HG03558 (cell line): ENCODE data around the gene PARD3B.

ENCODE experiments used
- ATAC-seq: cut with Tn5 transposase; IDR thresholded peaks from one replicate; pipeline ENCODE4 v1.9.1; 2021; ENCODE audit warnings: moderate number of reproducible peaks; ENCODE audit not compliant: unreplicated experiment; ENCODE audit errors: extremely low read depth

Gene PARD3B

DNA sequence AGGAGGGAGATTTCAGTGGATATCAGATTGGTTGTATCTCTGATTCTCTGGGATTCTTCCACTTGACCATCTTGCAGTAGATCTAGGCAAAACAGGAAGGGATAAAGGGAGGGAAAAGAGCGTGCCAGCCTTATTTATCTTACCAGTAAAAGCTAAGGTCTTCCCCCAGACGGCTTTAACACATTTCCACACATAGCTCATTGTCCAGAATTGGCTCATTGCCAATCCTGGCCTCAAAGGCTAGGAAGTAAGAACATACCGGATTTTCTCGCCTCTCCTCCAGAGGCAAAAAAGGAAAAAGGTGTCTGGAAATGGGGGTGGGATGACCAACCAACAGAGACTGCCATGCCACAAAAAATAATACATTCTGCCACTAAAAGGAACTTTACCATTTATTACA lies 725.4 kb downstream of the PARD3B start:
- ATAC-seq, result no peak

DNA sequence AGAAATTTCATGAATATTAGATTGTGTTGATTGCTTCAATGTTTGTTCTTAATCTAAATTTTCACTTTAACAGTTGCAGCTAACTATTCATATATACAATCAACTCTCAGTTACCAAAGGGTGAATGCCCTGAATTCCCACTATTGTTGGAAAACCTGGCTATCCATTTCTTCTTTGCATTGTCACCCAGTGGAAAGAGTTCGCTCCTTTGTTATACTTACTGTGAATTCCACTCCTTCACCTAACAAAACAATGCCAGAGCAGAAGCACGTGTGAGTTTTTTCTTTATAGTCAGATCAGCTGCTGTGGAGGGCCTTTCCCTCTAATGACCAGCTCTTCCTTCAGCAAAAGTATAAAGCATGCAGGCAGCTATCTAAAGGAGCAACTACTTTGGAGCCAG lies 727.9 kb downstream of the PARD3B start:
- no peak for ATAC-seq

DNA sequence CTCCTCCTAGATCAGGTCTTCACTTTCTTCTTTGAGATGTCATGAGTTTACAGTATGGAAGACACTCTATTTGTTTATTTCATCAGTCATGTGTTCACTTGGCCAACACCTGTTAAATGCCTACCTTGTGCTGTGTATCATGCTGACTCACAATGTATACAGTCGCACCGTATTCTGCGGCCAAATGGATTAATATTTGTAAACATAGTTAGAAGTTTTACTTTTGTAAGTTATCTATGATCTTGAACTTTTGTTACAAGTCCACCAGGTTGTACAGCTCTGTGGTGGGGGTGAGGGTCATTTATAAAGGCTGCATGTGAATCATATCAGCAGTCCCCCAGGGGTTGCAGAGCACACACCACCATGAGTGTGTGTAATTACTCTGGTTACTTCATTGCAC lies 728.4 kb downstream of the PARD3B start:
- ATAC-seq, result no peak

DNA sequence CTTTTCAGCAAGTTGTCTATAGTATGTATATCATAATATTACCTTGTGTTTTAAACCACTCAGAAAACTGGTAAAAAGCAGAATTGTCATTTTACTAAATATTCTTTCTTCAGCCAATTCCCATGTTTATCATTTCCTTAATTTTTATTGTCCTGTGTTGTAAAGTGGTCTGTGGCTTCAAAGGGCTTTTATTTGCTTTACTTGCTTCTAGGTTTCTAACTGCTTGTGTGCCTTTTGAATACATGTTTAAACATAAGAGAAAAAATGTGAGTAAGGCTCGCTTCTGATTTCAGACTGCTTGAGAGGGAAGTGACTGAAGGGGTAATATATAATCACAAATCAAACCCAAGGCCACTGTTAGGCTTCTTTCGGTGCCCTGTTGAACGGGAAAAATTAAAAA lies 729.5 kb downstream of the PARD3B start:
- no peak for ATAC-seq

DNA sequence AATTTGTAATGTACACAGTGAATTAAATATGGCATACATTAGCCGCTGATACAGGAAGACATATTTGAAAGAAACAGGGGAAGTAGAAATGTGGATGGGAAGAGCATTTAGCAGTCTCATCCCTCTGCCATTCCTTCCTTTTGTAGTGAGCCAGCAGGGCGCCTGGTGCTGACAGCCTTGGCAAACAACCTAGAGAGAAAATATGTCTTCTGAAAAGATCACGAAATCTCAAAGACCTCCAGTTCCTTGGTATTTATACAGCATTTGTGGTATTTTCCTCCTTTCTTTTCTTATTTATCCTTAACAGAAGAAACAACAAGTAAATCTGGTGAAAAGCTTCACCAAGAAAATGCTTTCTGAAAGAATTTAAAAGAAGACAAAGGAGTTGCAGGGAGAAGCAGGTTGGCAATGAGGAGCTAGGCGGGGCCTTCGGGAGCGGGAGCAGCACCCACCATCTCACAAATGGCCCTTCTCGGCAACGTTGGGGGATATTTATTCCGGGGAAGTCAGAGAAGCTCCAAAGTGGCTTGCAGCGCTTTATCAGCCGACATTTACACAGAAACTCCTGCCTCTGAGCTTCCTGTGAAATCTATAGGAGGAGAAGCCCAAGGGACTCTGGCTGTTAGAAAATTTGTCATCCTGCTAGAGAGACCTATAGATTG lies 731.0 kb downstream of the PARD3B start:
- no peak for ATAC-seq

DNA sequence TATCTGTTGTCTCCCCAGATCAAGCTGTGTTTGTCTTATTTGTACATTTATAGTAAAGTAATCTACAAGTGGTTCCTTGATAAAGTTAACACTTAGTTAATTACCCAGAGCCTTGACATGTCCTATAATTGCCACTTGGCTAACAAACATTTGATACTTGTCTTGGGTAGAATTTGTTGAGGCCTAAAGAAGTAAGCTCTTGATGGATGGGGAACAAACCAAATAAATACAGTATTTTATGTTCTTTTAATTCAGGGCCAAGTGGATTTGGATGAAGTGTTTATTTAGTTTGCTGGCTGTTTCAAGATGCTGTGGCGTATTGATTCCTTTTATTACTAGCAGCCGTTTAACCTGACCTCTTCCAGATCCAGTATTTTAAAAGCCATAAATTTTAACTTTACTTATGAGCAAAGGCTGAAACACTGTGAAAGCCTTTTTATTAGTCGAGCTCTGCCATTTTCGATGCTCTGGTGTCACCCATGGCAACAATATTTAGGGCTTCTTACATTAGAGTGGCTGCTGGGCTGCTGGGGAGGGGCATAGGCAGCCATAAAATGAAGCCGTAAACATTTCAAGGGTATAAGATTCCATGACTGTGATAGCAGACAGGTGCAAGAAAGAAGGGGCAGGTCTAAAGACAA lies 735.4 kb downstream of the PARD3B start:
- ATAC-seq, result no peak

DNA sequence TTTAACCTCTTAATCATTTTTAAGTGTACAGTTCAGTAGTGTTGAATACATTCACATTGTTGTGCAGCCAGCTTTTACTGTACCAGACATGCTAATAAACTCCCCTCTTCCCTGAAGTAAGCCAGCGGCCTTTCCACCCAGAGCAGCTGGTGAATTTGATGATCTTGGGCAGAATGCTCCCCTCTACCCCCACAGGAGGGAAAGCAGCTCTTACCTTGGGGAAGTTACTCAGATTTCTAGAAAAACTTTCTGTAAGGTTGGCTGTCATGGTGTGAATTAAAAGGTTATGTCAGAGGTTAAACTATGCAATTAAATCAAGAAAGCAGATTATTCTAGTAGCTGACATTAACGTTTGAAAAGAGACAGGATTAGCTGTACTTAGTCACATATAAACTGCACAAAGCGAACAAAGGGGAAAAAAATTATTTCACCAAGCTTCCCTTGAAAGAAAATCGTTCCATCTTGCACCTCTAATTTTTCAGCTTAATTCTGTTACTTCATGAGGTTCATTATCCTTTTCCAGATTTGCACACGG lies 738.5 kb downstream of the PARD3B start:
- no peak for ATAC-seq

DNA sequence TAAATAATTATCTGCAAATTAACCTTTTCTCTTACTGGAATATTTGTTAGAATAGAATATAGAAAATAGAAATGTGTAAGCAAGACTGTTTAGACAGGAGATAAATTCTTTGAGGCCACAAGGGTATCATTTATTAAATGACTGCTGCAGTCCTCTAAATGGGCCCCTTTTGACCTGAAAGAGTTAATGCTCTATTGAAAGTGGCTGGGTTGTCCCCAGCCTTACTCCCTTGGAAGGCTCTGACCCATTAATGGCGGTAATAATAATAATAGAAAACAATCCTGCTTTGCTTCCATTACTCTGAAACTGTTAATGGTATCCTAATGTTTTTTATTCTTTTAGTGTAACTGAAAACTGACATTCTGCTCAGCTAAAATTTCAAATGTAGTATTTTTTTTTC lies 739.1 kb downstream of the PARD3B start:
- no peak for ATAC-seq

DNA sequence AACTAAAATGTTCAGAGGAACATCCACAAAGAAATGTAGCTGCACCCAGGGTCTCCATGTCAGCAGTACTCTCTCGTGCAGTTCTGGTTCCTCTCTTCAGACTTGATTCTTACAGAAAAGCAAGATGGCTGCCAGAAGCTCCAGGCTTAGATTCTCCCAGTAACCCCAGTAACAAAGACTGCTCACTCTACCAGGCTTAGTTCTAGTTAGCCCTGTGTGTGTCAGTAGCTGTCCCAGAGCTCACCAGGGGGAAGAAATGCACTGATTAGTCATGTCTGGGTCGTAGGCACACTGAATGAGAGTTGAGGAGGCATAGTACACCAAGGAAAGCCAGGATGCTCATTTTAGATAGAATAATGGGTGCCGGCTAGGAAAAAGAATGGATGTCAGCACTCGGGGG lies 742.0 kb downstream of the PARD3B start:
- ATAC-seq, result no peak

DNA sequence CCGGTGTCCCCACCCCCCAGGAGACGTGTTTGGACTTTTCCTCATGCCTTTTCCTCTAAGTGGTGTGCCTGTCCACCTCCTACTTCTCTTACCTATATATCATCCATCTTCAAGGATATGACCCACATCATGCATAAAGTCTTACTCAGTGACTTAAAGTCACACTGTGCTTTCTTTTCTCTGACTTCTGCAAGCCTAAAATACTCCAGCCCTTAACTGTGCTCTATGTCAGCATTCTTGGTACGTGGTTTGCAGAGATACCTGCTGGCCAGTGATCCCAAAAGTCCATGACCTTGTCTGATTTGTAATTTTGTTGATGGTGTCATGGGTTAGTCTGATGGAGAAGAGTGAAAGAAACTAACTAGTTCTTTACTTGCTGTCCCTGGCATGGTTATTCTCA lies 743.4 kb downstream of the PARD3B start:
- no peak for ATAC-seq

DNA sequence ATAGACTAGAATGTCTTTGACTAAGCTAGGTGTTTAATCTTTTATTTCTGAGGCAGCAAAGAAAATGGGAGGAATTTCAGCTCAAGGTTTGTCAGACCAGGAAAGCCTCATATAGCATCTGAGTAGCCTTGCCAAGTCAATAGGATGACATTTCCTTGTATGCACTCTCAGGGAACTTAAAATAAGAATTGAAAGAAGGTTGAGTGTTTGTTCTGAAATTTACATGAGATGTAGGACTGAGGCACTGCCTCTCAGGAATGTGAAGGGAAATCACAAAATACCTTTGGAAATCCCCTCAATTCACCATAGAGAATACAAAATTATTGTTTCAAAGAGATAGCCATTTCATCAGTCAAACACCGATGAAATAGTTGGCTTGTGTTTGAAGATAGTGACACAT lies 745.0 kb downstream of the PARD3B start:
- no peak for ATAC-seq

DNA sequence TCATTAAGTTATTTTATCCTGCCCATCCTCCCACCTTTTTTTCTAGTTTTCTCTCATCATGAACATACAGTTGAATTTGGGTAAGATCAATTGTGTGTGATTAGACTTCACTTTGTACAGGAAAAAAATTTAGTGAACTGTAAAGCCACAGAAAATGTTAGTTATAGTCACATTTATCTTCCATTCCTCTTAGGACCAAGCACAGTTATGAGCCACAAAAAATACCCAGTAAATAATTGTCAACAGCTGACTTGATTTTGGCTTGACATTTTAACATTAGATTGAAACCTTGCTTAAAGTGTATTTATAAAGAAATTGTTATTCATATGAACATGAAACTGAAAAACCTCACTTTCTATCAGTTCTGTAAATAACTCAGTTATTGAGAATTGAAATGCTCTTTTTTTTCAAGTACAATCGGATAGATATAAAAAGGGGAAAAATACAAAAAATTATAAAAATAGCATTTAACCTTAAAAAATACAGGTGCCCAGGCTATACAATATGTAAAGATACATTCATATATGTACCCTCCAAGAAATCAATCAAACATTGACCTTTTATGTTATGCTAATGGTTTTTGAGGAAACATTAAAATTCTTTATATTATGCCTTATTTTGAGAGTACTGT lies 747.5 kb downstream of the PARD3B start:
- ATAC-seq, result no peak

DNA sequence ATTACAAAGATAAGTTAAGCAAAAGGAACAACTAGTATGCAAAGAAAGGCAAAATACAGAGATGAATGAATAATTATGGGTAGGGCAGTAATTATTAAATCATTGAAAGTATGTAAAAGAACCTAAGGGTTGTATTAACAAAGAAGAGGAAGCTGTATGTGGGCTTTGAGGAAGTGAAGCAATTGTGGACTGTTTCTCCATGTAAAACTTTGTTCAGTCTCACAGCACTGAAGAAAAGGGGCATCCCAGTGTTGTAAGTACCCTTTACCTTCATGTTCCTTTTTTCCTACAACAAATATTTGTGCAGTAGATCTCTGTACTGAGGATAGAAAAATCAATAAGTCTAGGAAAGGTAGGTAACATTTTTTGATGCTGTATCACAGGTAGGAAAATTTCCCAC lies 748.3 kb downstream of the PARD3B start:
- ATAC-seq, result no peak

DNA sequence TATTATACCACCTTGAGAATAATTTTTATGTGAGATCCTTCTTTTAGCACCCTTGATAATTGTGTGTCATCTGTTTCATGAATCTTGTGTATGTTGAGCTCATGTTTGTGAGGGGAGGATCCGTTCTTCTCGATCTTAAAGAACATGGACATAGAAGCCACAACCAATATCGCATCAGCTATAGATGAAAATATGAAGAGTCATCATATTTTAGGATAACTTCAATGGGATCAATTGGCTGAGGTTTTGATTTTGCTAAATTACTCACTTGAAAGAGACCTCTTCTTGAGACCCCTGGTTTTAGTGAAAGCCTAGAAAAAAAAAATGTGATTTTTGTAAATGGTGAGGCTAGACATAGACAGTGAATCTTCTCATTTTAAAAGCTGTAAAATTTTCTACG lies 751.7 kb downstream of the PARD3B start:
- no peak for ATAC-seq

DNA sequence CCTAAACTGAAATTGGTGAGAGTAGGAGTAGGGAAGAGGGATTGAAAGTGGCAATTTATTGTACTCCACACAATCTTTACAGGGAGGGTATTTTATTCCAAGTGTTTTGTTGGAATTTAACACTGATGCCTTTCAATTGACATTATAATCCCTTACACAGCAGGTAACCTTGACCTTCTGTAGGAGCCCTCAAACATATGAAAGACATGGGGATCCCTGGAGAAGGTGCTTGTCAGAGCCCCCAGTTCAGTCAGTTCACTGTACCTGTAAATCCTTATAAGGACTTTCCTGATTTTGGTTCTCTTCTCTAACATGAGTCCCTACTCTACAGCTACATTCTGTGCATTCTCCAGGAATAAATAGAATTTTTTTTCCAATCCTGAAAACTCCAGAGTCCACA lies 752.1 kb downstream of the PARD3B start:
- ATAC-seq, result no peak

DNA sequence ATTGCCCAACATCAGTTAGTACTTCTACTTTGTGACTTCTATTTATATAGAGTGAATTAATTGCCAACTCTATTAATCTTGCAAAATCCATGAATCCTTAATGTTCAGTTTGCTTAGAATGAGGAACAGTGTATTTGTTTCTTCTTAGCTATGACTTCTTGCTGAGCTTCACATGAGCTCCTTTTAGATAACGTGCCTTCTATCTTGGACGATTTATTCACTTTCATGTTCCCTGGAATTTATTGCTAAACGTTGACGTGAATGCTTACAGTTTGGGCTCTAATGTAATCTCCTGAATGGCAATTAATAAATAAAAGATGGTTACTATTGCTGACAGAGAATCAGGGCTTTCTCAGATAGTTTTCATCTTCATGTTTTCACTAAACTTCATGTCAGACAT lies 752.6 kb downstream of the PARD3B start:
- ATAC-seq, result no peak

DNA sequence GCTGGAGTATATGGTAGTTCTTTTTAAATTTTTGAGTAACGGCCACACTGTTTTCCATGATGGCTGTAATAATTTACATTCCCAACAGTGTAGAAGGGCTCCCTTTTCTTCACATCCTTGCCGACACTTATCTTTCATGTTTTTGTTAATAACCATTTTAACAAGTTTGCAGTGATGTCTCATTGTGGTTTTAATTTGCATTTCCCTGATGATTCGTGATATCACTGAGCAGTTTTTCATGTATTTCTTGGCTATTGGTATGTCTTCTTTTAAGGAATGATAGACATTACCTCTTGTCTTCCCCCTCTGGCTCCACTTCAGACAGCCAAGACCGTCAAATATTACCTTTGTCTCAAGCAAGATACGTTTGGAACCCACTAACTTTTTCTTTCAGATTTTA lies 765.9 kb downstream of the PARD3B start:
- no peak for ATAC-seq

DNA sequence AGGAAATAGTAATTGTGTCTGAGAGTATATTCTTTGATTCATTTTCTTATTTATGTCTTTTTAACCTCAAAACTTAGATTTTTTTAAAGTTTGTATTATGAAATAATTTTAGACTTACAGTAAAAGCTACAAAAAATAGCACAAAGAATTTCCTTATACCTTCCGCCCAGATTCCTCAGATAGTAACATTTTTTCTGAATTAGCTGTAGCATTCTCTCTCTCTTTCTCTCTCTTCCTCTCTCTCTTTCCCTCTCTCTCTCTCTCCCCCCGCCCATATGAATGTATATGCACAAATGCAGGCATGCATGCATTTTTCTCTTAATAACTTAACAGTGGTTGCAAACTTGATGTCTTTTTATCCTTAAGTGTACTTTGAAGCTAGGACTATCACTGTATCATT lies 776.0 kb downstream of the PARD3B start:
- ATAC-seq, result no peak

DNA sequence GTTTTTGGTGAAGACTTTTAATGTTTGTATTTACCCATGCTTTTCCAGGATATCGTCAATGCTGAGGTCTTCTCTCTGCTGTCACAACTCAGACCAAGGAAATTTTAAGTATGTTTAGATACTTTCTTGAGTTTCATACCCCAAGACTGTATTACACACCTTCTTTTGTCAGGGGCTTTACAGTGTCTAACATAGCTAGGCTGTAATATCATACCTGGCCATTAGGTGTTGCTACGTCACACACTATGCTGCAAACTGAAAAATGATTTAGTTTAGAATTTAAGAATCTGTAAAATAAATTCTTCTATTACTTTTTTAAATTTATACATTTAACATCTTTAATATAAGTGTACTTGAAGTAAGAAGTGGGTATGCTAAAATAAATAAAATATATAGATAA lies 778.7 kb downstream of the PARD3B start:
- no peak for ATAC-seq

DNA sequence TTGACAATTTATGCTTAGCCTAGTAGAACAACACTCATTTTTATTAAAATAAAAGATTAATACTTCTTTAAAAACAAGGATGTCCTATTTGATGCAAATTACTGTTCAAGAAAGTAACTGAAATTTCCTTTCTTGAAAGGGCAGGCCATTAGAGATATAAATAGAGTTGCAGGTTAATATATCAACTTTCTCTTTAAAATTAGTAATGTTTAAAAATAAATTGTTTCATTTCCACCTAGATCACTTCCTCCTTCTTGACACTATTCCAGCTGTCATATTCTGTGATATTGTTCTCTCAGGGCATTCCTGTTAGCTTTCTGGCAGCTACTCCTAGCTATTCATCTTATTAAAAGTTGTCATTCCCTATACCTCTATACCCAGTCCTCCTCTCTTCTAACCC lies 779.1 kb downstream of the PARD3B start:
- ATAC-seq, result no peak

DNA sequence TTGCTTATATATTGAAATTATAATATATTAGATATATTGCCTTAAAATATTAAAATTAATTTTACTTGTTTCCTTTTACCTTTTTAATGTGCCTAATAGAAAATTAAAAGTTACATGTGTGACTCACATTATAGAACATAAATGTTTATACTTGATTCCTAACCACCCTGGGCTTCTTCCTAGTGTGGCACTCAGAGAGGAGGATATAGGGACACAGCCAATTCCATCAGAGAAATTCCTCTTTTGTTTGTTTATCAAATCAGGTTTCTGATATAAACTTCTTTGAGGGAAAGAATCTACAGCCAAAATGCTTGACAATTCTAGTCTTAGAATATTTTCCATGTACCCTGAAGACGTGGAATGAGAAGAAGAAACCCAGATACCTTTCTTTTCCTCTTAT lies 788.1 kb downstream of the PARD3B start:
- ATAC-seq, result no peak

DNA sequence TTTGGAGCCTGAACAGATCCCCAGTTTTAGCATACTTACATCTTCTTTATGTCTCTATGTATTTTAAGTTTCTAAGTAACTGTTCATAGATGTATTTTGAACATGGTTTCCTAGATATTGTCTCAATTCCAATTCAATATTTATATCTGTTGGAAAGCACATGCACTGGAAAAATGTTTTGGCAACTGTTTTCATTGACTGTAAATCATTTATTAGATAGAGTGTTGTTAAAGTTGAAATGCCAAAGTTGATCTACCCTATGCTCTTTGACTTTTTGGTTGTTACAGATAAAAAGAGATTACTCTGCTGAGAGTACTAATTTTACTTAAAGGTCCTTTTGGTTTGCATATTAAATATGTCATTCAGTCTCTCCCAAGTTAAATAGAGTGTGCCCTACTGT lies 792.0 kb downstream of the PARD3B start:
- ATAC-seq, result no peak
